Cardiac muscle cell (in vitro differentiated cells and primary cell): ENCODE results near the gene IPO11. TPM values are rescaled to one million over a fixed set of nuclear protein-coding genes. Genes with fewer than 3 reads are reported as not detected.
A peak's percentile ranks its signal among the peaks of the same experiment; 100 is the strongest.

ENCODE experiments used
- DNase-seq, 2 donors: peaks; one replicate each; pipeline versions ENCODE4 v3.0.0 to v3.0.0-alpha.2; 2010 to 2017; ENCODE audit warnings: low read depth in 1 of 2, low spot score in 1 of 2
- H3K27ac ChIP-seq: fragments of 200-600 bp; sonication (generic); 2 replicates; pipeline ENCODE4 v1.5.1; 2016
- H3K27me3 ChIP-seq: fragments of 200-600 bp; sonication (generic); 2 replicates; pipeline ENCODE4 v1.6.0; 2016; ENCODE audit warnings: control low read depth
- H3K36me3 ChIP-seq: fragments of 200-600 bp; sonication (generic); 2 replicates; pipeline ENCODE4 v1.5.1; 2016; ENCODE audit warnings: control low read depth
- H3K4me1 ChIP-seq: fragments of 200-600 bp; sonication (generic); 2 replicates; pipeline ENCODE4 v1.8.1; 2017; ENCODE audit warnings: low read depth, mild to moderate bottlenecking, mixed run types
- H3K4me3 ChIP-seq: fragments of 200-600 bp; sonication (generic); 2 replicates; pipeline ENCODE4 v1.5.1; 2016; ENCODE audit warnings: mild to moderate bottlenecking
- H3K9me3 ChIP-seq: fragments of 200-600 bp; sonication (generic); 2 replicates; pipeline ENCODE4 v1.5.1; 2017; ENCODE audit warnings: low read depth, mild to moderate bottlenecking, control low read depth
- CTCF ChIP-seq: IDR thresholded peaks from 2 replicates; pipeline ENCODE4 v1.5.1; 2012; ENCODE audit warnings: low read depth, mild to moderate bottlenecking, low read length
- polyA plus RNA-seq: library from polyadenylated mRNA; unstranded; fragments of >200 nt; fragmentation: Nextera tagmentation; extraction: Ambion mirVana; gene quantifications from 2 replicates; pipeline ENCODE4 v1.2.1, GENCODE V29; 2016
- total RNA-seq: library from RNA; depleted of rRNA; stranded (reverse); fragments of >200 nt; gene quantifications from 2 replicates; pipeline ENCODE4 v1.2.3, GENCODE V29; 2016

The IPO11 gene
- total and polyA plus RNA-seq, 2 experiments from 2014 or later, result 11.6 to 17.9 TPM

- Histone ChIP-seq H3K4me1 (no peaks in the 10 kb centered on the region), H3K4me3 (no peak overlapping the region), H3K27me3 (no peaks in the 10 kb centered on the region), H3K27ac (no peak overlapping the region), H3K9me3 (no peaks in the 10 kb centered on the region), H3K36me3 (peaks cover 6% of the 10 kb centered on the region)
- DNase-seq, result peak in 1 of 2 donors; percentile 25
- TF ChIP-seq CTCF, result no peak
Measured at GRCh38 chr5:62593331-62593730, 180.8 kb downstream of the IPO11 start.

GRCh38 chr5:62594364-62594984, 181.9 kb downstream of the IPO11 start:
- DNase-seq, result no peak
- no peak overlapping the region for H3K4me3 ChIP-seq
- no peaks in the 10 kb centered on the region for H3K9me3 ChIP-seq
- no peak for TF ChIP-seq CTCF
- no peaks in the 10 kb centered on the region for H3K27me3 ChIP-seq
- no peak overlapping the region for H3K27ac ChIP-seq
- peaks cover 6% of the 10 kb centered on the region for H3K36me3 ChIP-seq
- no peaks in the 10 kb centered on the region for H3K4me1 ChIP-seq

GRCh38 chr5:62596096-62596495, 183.5 kb downstream of the IPO11 start:
- Histone ChIP-seq H3K9me3 (no peaks in the 10 kb centered on the region), H3K27ac (no peak overlapping the region), H3K4me3 (no peak overlapping the region), H3K27me3 (no peaks in the 10 kb centered on the region), H3K36me3 (peaks cover 3% of the 10 kb centered on the region), H3K4me1 (no peaks in the 10 kb centered on the region)
- DNase-seq, result no peak
- TF ChIP-seq CTCF, result no peak

- Histone ChIP-seq H3K9me3 (no peaks in the 10 kb centered on the region), H3K4me3 (no peak overlapping the region), H3K27ac (no peak overlapping the region), H3K4me1 (no peaks in the 10 kb centered on the region), H3K27me3 (no peaks in the 10 kb centered on the region), H3K36me3 (peaks cover 1% of the 10 kb centered on the region)
- TF ChIP-seq CTCF, result no peak
- DNase-seq, result no peak
Measured at GRCh38 chr5:62596691-62597090, 184.1 kb downstream of the IPO11 start.

- no peaks in the 10 kb centered on the region for H3K9me3 ChIP-seq
- no peaks in the 10 kb centered on the region for H3K36me3 ChIP-seq
- H3K27me3 ChIP-seq, result no peaks in the 10 kb centered on the region
- H3K27ac ChIP-seq, result peak overlapping the region; percentile 9
- no peak for TF ChIP-seq CTCF
- no peak for DNase-seq
- H3K4me3 ChIP-seq, result no peak overlapping the region
- no peaks in the 10 kb centered on the region for H3K4me1 ChIP-seq
Measured at GRCh38 chr5:62597314-62597713, 184.8 kb downstream of the IPO11 start.
